ENCODE results near the gene TYSND1.
"Not testable (repeated sequence)": the region's sequence is repeated elsewhere in the genome, so short reads cannot be mapped to it uniquely, and the experiment has no call there.

Gene TYSND1

GRCh38 chr10:70162151-70162891, 15.8 kb upstream of the TYSND1 start:
- H3K4me3 ChIP-seq (replicated peaks; ENCODE audit: insufficient read depth, low read length) = no peak overlapping the region
- DNase-seq (ENCODE audit: low read depth in 1 of 2, low spot score in 1 of 2) = no peak
- TF ChIP-seq GABPA (IDR thresholded peaks at IDR 0.05; ENCODE audit: low read depth) (no peak), POLR2AphosphoS5 (IDR thresholded peaks at IDR 0.05; ENCODE audit: low read depth) (no peak), CTCF (IDR thresholded peaks at IDR 0.05; ENCODE audit: insufficient read depth, low read length) (no peak)
- no peaks in the 10 kb centered on the region for H3K27me3 ChIP-seq (ENCODE audit: insufficient read depth, poor library complexity, severe bottlenecking)
- H3K27ac ChIP-seq (replicated peaks) = no peak overlapping the region

DNA sequence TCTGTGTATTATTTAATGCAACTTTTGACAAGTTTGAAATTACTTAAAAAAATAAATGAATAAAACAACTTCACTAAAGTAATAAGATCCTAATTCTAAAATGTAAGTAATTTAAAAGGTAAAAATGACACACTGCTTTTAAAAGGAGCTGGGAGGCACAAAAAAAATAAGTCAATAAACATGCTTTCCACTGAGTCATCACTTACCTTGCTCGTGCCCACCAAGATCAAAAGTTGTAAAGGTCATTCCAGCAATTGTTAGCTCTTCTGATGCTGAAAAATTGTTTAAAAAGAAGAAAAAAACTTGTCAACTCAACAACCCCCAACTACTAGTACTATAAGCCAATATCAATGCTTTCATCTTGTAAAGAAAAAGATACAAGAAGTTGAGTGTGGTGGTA, 14.3 kb upstream of the TYSND1 start:
- no peaks in the 10 kb centered on the region for H3K27me3 ChIP-seq (ENCODE audit: insufficient read depth, poor library complexity, severe bottlenecking)
- no peak overlapping the region for H3K27ac ChIP-seq (replicated peaks)
- no peak for DNase-seq (ENCODE audit: low read depth in 1 of 2, low spot score in 1 of 2)
- TF ChIP-seq GABPA (IDR thresholded peaks at IDR 0.05; ENCODE audit: low read depth) (no peak), CTCF (IDR thresholded peaks at IDR 0.05; ENCODE audit: insufficient read depth, low read length) (no peak), POLR2AphosphoS5 (IDR thresholded peaks at IDR 0.05; ENCODE audit: low read depth) (no peak), REST (IDR thresholded peaks at IDR 0.05; ENCODE audit: insufficient replicate concordance, low read depth) (no peak), SPI1 (IDR thresholded peaks at IDR 0.05; ENCODE audit: borderline replicate concordance, low read depth) (no peak)
- no peak overlapping the region for H3K4me3 ChIP-seq (replicated peaks; ENCODE audit: insufficient read depth, low read length)

- H3K27me3 ChIP-seq (ENCODE audit: insufficient read depth, poor library complexity, severe bottlenecking); H3K27ac ChIP-seq (replicated peaks); DNase-seq (ENCODE audit: low read depth in 1 of 2, low spot score in 1 of 2); H3K4me3 ChIP-seq (replicated peaks; ENCODE audit: insufficient read depth, low read length): not testable (repeated sequence)
Observed at GRCh38 chr10:70159366-70159765, 12.9 kb upstream of the TYSND1 start.

- Histone ChIP-seq H3K4me3 (replicated peaks; ENCODE audit: insufficient read depth, low read length) (no peak overlapping the region), H3K27me3 (ENCODE audit: insufficient read depth, poor library complexity, severe bottlenecking) (no peaks in the 10 kb centered on the region), H3K27ac (replicated peaks) (no peak overlapping the region)
- DNase-seq (ENCODE audit: low read depth in 1 of 2, low spot score in 1 of 2) = no peak
- TF ChIP-seq SPI1 (IDR thresholded peaks at IDR 0.05; ENCODE audit: borderline replicate concordance, low read depth) = no peak
- TF ChIP-seq GABPA (IDR thresholded peaks at IDR 0.05; ENCODE audit: low read depth) = no peak
- TF ChIP-seq CTCF (IDR thresholded peaks at IDR 0.05; ENCODE audit: insufficient read depth, low read length) = no peak
- TF ChIP-seq POLR2AphosphoS5 (IDR thresholded peaks at IDR 0.05; ENCODE audit: low read depth) = no peak
- TF ChIP-seq REST (IDR thresholded peaks at IDR 0.05; ENCODE audit: insufficient replicate concordance, low read depth) = no peak
Observed at GRCh38 chr10:70158113-70158512, 11.6 kb upstream of the TYSND1 start.
